GM10266 (cell line): ENCODE measurements around the gene ZNF710.

ENCODE experiments used
- DNase-seq: peaks from one replicate; pipeline ENCODE4 v3.0.0; 2012; ENCODE audit errors: extremely low spot score
- CTCF ChIP-seq: IDR thresholded peaks from 2 replicates; pipeline ENCODE4 v1.5.1; 2012; ENCODE audit warnings: mild to moderate bottlenecking, low read depth; ENCODE audit not compliant: control insufficient read depth, insufficient read depth; ENCODE audit errors: missing control alignments

Gene ZNF710

GRCh38 chr15:90090226-90090848 is 89.2 kb downstream of the ZNF710 start:
- no peak for TF ChIP-seq CTCF
- no peak for DNase-seq

DNA sequence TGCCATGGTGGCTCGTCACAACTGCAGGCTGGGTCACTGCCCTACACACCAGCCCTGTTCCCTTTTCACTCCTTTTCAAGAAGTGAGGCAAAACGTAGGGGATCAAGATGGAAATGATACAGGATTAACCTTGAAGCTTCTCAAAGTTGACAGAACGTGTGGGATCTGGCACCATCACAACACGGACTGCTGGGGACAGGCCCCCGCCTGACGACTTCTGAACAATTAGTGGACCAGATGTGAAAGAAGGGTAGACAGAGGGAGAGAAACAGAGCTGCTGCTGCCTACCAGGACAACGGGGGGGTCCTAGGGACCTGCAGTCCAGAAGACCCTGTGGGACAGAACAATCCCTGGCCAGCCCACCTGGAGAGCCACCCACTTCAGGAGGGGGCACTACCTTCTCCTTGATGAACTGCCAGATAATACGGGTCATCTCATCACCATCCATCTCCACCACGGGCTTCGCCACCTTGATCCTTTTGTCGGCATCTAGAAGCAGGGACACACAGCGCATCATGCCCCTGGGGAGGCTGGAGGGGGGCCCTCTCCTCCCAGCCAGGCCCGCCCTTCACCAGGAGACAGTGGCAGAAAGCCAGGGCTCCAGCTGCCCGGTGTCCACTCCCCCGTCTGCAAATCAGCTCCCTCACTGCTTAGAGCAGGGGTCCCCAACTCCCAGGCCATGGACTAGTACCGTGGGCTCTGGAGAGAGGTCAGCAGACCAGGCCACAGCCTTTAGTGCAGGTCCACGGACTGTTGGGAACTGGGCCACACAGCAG is 90.2 kb downstream of the ZNF710 start:
- DNase-seq = no peak

GRCh38 chr15:90095521-90095959 is 94.4 kb downstream of the ZNF710 start:
- no peak for TF ChIP-seq CTCF

More for the DNA sequence above, 90.2 kb downstream of the ZNF710 start:
- no peak for TF ChIP-seq CTCF

DNA sequence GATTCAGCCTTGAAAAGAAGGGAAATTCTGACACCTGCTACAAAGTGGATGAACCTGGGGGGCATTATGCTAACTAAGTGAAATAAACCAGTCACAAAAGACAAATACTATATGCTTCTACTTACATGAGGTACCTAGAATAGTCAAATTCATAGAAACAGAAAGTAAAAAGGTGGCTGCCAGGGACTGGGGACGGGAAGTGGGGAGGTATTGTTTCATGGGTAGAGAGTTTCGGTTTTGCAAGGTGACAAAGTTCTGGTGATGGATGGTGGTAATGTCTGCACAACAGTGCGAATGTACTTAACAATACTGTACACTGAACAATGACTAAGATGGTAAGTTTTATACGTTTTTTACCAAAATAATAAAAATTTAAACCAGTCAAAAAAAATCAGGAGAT is 96.4 kb downstream of the ZNF710 start:
- TF ChIP-seq CTCF = no peak
- peak; percentile 65 for DNase-seq

More at GRCh38 chr15:90095521-90095959, 94.4 kb downstream of the ZNF710 start:
- no peak for DNase-seq

GRCh38 chr15:90099072-90099867 is 98.1 kb downstream of the ZNF710 start:
- no peak for TF ChIP-seq CTCF
- DNase-seq = peak; percentile 49

DNA sequence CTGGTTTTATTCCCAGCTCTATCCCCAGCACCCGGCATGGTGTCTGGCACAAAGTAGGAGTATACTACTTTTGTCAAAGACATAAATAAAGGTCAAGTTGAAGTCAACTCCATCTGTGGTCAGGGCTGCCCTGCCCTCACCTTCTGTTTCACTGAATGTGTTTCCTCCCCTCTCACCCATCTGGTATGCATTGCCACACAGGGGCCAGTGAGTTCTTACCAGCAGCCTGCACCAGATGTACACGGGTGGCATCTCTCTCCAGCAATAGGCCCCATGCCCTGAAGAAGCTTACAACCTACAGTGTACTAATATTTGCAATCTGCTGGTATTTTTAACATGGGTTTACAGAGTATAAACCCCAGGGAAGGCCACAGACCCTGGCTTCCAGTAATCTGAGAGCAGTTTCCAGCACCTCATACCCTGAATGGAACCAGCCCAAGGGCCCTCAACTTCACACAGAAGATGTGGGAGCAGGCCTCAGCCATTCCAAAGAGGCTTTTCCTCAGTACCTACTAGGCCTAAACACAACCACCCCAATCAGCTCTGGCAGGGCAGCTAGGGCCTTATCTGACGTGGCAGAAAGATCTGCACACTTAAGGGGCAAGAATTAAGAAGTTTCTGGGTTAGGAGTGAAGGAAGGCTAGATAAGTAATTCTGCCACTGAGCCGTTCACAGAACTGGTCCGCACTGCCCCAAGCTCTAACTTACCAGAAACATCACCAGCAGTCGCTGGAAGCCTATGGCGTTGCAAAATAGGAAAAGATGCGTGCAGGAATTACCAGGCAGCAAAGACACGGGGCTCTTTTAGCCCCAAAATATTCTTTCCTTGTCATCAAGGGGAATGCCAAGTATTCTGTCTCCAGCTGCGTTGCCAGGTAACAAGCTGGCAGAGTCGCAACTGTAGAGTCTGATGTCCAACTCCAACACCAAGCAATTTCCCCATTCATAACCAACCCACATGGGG is 99.0 kb downstream of the ZNF710 start:
- TF ChIP-seq CTCF = no peak
- no peak for DNase-seq
